GM12873 (cell line): ENCODE results near the gene CHPF2.

Experiments
- CTCF ChIP-seq: IDR thresholded peaks from 2 replicates; pipeline ENCODE4 v1.5.1; 2012; ENCODE audit warnings: low read depth, mild to moderate bottlenecking, moderate library complexity, low read length, control low read depth; ENCODE audit not compliant: insufficient read depth; ENCODE audit errors: missing control alignments

The CHPF2 gene

GRCh38 chr7:151198945-151199848 is 33.1 kb upstream of the CHPF2 start:
- no peak for TF ChIP-seq CTCF

GRCh38 chr7:151201344-151201743 is 30.9 kb upstream of the CHPF2 start:
- no peak for TF ChIP-seq CTCF

GRCh38 chr7:151201751-151202150 is 30.5 kb upstream of the CHPF2 start:
- TF ChIP-seq CTCF, result no peak

- TF ChIP-seq CTCF, result no peak
Observed at GRCh38 chr7:151202836-151203235, 29.4 kb upstream of the CHPF2 start.

- TF ChIP-seq CTCF, result no peak
Observed at GRCh38 chr7:151204383-151205032, 27.8 kb upstream of the CHPF2 start.

GRCh38 chr7:151205730-151206129 is 26.6 kb upstream of the CHPF2 start:
- no peak for TF ChIP-seq CTCF

- no peak for TF ChIP-seq CTCF
Observed at GRCh38 chr7:151206914-151207313, 25.4 kb upstream of the CHPF2 start.
